GM18909 (cell line): ENCODE measurements around the gene TUSC2.

Experiments used
- ATAC-seq: cut with Tn5 transposase; IDR thresholded peaks from one replicate; pipeline ENCODE4 v1.9.1; 2021; ENCODE audit warnings: mild to moderate bottlenecking; ENCODE audit not compliant: unreplicated experiment, poor library complexity

Gene TUSC2

GRCh38 chr3:50355829-50356552 lies 28.0 kb upstream of the TUSC2 start:
- no peak for ATAC-seq

- ATAC-seq, result no peak
Measured at GRCh38 chr3:50354850-50355249, 26.8 kb upstream of the TUSC2 start.

GRCh38 chr3:50354186-50354764 lies 26.3 kb upstream of the TUSC2 start:
- ATAC-seq, result no peak

GRCh38 chr3:50353245-50354004 lies 25.4 kb upstream of the TUSC2 start:
- no peak for ATAC-seq

GRCh38 chr3:50352781-50353180 lies 24.8 kb upstream of the TUSC2 start:
- ATAC-seq, result no peak

- no peak for ATAC-seq
Measured at GRCh38 chr3:50351323-50351697, 23.3 kb upstream of the TUSC2 start.

- peak; percentile 84 for ATAC-seq
Measured at GRCh38 chr3:50350527-50351322, 22.7 kb upstream of the TUSC2 start, which contains the start of the genes CYB561D2 and NPRL2. TSS of gene CYB561D2 (plus strand) at chr3:50350862. CDS start at chr3:50351434, 572 bp downstream. TSS of gene NPRL2 (minus strand) at chr3:50350775. CDS start at chr3:50350652, 123 bp downstream.

- no peak for ATAC-seq
Measured at GRCh38 chr3:50350213-50350526, 22.1 kb upstream of the TUSC2 start.

GRCh38 chr3:50347187-50347813 lies 19.3 kb upstream of the TUSC2 start:
- no peak for ATAC-seq

- no peak for ATAC-seq
Measured at GRCh38 chr3:50345586-50346234, 17.7 kb upstream of the TUSC2 start, which contains the start of gene ZMYND10. TSS of gene ZMYND10 (minus strand) at chr3:50345732. CDS start at chr3:50345579, 153 bp downstream.

GRCh38 chr3:50345008-50345407 lies 17.0 kb upstream of the TUSC2 start:
- ATAC-seq, result no peak

- ATAC-seq, result no peak
Measured at GRCh38 chr3:50342813-50343633, 15.0 kb upstream of the TUSC2 start.

- no peak for ATAC-seq
Measured at GRCh38 chr3:50341996-50342650, 14.1 kb upstream of the TUSC2 start.

- ATAC-seq, result no peak
Measured at GRCh38 chr3:50341537-50341936, 13.5 kb upstream of the TUSC2 start.

GRCh38 chr3:50340448-50341329 lies 12.7 kb upstream of the TUSC2 start, which contains the start of gene RASSF1:
TSS of gene RASSF1 (minus strand) at chr3:50340836. CDS start at chr3:50340805, 31 bp downstream.
- peak; percentile 20 for ATAC-seq

- ATAC-seq, result no peak
Measured at GRCh38 chr3:50340147-50340447, 12.1 kb upstream of the TUSC2 start.

GRCh38 chr3:50339485-50340146 lies 11.6 kb upstream of the TUSC2 start:
- no peak for ATAC-seq
